ENCODE data around the gene OAS3. TPM values are rescaled to one million over a fixed set of nuclear protein-coding genes. Genes with fewer than 3 reads are reported as not detected.
A peak's percentile ranks its signal among the peaks of the same experiment; 100 is the strongest.

OAS3 gene
- total RNA-seq, 1 donor from 2014 or later: 27.2 TPM

DNA sequence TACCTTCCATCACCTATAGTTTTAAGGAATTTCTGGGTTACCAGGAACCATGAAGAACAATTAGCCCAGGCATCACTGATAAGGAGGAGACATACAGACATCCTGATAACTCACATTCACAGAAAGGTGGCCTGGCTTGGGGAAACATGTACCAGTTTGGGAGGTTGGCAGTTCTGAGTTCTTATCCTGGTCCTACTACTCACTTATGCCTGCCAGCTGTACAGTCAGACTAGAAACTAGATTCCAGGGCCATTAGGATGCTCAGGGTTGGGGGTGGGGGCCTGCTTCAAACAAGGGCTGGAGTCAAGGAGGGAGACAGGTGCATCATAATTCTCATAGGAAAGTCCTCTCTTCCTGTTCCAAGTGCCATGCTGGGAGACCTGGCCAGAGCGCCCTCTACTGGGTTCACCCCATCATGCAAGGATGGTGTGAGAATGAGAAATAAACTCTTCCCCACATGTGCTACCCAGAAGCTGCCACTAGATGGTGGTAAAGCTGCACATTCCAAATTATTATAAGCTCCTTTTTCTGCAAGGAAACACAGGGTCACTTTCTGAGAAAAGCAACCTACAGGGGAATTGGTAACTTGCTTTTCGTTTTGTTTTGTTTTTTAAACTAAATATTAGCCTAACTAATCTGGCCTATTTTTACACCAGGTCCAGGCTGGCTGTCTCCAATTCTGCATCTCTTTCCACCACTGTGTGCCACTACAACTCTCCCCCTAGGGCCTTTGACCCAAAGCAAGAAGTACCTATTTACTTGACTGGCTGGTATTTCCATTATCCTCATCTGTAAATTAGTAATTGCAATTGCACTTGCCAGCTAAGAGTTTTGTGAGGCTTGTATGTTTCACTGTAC is 54.5 kb downstream of the OAS3 start:
- peak overlapping the region; percentile 59 for H3K27ac Mint-ChIP-seq
- TF ChIP-seq, protein P1, sequence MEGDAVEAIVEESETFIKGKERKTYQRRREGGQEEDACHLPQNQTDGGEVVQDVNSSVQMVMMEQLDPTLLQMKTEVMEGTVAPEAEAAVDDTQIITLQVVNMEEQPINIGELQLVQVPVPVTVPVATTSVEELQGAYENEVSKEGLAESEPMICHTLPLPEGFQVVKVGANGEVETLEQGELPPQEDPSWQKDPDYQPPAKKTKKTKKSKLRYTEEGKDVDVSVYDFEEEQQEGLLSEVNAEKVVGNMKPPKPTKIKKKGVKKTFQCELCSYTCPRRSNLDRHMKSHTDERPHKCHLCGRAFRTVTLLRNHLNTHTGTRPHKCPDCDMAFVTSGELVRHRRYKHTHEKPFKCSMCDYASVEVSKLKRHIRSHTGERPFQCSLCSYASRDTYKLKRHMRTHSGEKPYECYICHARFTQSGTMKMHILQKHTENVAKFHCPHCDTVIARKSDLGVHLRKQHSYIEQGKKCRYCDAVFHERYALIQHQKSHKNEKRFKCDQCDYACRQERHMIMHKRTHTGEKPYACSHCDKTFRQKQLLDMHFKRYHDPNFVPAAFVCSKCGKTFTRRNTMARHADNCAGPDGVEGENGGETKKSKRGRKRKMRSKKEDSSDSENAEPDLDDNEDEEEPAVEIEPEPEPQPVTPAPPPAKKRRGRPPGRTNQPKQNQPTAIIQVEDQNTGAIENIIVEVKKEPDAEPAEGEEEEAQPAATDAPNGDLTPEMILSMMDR (IDR thresholded peaks at IDR 0.05): peak; percentile 34
- H3K9me3 Mint-ChIP-seq: no peaks in the 10 kb centered on the region
- ChIA-PET POLR2A (interaction anchor here (1.0 to 4.8 kb wide), 2 partner anchors 14 to 192 kb away, joined by 5 to 33 read pairs; partner anchors contain the start of genes DDX54 and OAS2), CTCF (interaction anchor here (0.8 to 3.1 kb wide), 32 partner anchors 8 to 182 kb away, joined by 3 to 31 read pairs (median 4); partner anchors contain the start of genes OAS1 and OAS2)
- H3K4me1 Mint-ChIP-seq: peaks cover 29% of the 10 kb centered on the region
- peaks cover 84% of the 10 kb centered on the region for H3K36me3 Mint-ChIP-seq (ENCODE audit: low read depth)
- no peak overlapping the region for H3K4me3 Mint-ChIP-seq
- no peaks in the 10 kb centered on the region for H3K27me3 Mint-ChIP-seq
- DNase-seq (no peak), ATAC-seq (ENCODE audit: low read depth) (peak; percentile 72)
- intact Hi-C loops (cut with micrococcal nuclease): loop anchor here (1.0 kb wide), 3 partner anchors 39 to 182 kb away; no protein-coding TSS in a partner anchor

DNA sequence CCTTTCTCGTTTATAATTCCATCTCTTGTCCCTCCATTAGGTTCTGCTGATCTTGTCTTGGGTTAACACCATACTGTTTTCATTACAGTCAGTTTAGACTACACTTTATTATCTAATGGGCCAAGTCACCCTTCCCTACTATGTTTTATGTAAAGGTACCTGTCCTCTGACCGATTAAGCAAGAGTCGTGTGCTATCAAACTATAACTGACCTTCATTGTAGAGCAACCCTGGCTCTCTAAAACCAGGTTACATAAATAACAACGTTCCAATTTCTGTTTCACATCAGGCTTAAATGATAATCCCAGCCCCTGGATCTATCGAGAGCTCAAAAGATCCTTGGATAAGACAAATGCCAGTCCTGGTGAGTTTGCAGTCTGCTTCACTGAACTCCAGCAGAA is 56.7 kb downstream of the OAS3 start:
- peaks cover 33% of the 10 kb centered on the region for H3K4me1 Mint-ChIP-seq
- TF ChIP-seq, protein P1 (IDR thresholded peaks at IDR 0.05): no peak
- H3K27me3 Mint-ChIP-seq: no peaks in the 10 kb centered on the region
- ChIA-PET POLR2A (no interaction called here), CTCF (interaction anchor here (2.7 to 3.1 kb wide), 2 partner anchors 87 to 180 kb away, joined by 8 to 24 read pairs; partner anchors contain the start of gene OAS1)
- peaks cover 83% of the 10 kb centered on the region for H3K36me3 Mint-ChIP-seq (ENCODE audit: low read depth)
- H3K9me3 Mint-ChIP-seq: peaks cover 3% of the 10 kb centered on the region
- H3K27ac Mint-ChIP-seq: no peak overlapping the region
- DNase-seq: no peak
- intact Hi-C loops (cut with micrococcal nuclease): no loop called here
- ATAC-seq (ENCODE audit: low read depth): no peak
- no peak overlapping the region for H3K4me3 Mint-ChIP-seq

DNA sequence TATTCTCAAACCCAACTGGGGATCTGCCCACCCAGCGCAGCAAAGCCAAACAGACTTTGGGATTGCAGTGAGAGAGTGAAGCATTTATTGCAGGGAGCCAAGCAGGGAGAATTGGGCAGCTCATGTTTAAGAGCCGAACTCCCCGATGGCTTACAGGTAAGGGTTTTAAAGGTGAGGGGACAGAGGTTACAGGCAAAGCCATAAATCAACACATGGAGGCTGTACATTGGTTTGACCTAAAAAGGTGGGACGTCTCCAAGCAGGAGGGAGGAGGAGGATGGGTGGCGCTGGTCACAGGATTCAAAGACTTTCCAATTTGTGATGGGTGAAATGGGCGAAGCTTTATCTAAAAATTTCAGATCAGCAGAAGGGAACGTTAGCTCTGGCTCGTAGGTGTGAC is 58.2 kb downstream of the OAS3 start:
- H3K36me3 Mint-ChIP-seq (ENCODE audit: low read depth): peaks cover 80% of the 10 kb centered on the region
- intact Hi-C loops (cut with micrococcal nuclease): no loop called here
- peaks cover 37% of the 10 kb centered on the region for H3K4me1 Mint-ChIP-seq
- TF ChIP-seq, protein P1 (IDR thresholded peaks at IDR 0.05): no peak
- DNase-seq: no peak
- H3K4me3 Mint-ChIP-seq: no peak overlapping the region
- ChIA-PET CTCF (no interaction called here), POLR2A (no interaction called here)
- H3K27ac Mint-ChIP-seq: no peak overlapping the region
- no peak for ATAC-seq (ENCODE audit: low read depth)
- H3K27me3 Mint-ChIP-seq: no peaks in the 10 kb centered on the region
- peaks cover 3% of the 10 kb centered on the region for H3K9me3 Mint-ChIP-seq

DNA sequence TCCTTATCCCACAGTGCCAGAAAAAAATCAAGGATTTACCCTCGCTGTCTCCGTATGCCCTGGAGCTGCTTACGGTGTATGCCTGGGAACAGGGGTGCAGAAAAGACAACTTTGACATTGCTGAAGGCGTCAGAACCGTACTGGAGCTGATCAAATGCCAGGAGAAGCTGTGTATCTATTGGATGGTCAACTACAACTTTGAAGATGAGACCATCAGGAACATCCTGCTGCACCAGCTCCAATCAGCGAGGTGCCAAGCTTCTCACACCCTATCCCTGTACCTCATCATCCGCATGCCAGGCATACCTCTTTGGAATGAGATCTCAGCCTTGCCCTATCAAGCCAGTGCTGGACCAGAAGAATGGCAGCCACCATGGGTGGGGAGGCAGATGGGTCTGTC is 59.2 kb downstream of the OAS3 start:
- no peak for DNase-seq
- no peak for ATAC-seq (ENCODE audit: low read depth)
- intact Hi-C loops (cut with micrococcal nuclease): no loop called here
- H3K36me3 Mint-ChIP-seq (ENCODE audit: low read depth): peaks cover 77% of the 10 kb centered on the region
- ChIA-PET POLR2A (interaction anchor here (0.9 to 1.1 kb wide), 2 partner anchors 17 to 20 kb away, joined by 3 read pairs; no protein-coding TSS in a partner anchor), CTCF (no interaction called here)
- H3K4me3 Mint-ChIP-seq: no peak overlapping the region
- H3K9me3 Mint-ChIP-seq: peaks cover 3% of the 10 kb centered on the region
- TF ChIP-seq, protein P1 (IDR thresholded peaks at IDR 0.05): no peak
- H3K27ac Mint-ChIP-seq: no peak overlapping the region
- H3K4me1 Mint-ChIP-seq: peaks cover 34% of the 10 kb centered on the region
- no peaks in the 10 kb centered on the region for H3K27me3 Mint-ChIP-seq

Measured in activated B cell treated with CpG ODN at 0.5 μM for 24 hours (primary cell).